GM19193 (cell line): ENCODE measurements around the gene CDCA8.

Source experiments
- POLR2A ChIP-seq: IDR thresholded peaks from 4 replicates; pipeline ENCODE4 v1.6.1; 2011; ENCODE audit not compliant: insufficient read depth, insufficient read length; ENCODE audit errors: extremely low read depth

The CDCA8 gene

GRCh38 chr1:37692078-37692833, at the start of gene CDCA8:
Gene CDCA8, plus strand, starts transcription at chr1:37692516. Its CDS starts 175 bp downstream, at chr1:37692691.
- peak; percentile 80 for TF ChIP-seq POLR2A

- TF ChIP-seq POLR2A: no peak
These were observed 45.0 kb upstream of the CDCA8 start for GRCh38 chr1:37647281-37647680.

GRCh38 chr1:37650173-37650572, 42.1 kb upstream of the CDCA8 start:
- TF ChIP-seq POLR2A: no peak

- TF ChIP-seq POLR2A: no peak
These were observed 41.6 kb upstream of the CDCA8 start for GRCh38 chr1:37650721-37651120.

- no peak for TF ChIP-seq POLR2A
These were observed 40.5 kb upstream of the CDCA8 start for GRCh38 chr1:37651803-37652202.

- TF ChIP-seq POLR2A: no peak
These were observed 39.3 kb upstream of the CDCA8 start for GRCh38 chr1:37652976-37653375.

GRCh38 chr1:37653906-37654305, 38.4 kb upstream of the CDCA8 start:
- TF ChIP-seq POLR2A: no peak

- no peak for TF ChIP-seq POLR2A
These were observed 37.0 kb upstream of the CDCA8 start for GRCh38 chr1:37655274-37655673.

GRCh38 chr1:37656026-37656425, 36.3 kb upstream of the CDCA8 start:
- TF ChIP-seq POLR2A: no peak

- TF ChIP-seq POLR2A: no peak
These were observed 35.4 kb upstream of the CDCA8 start for GRCh38 chr1:37656881-37657280.

GRCh38 chr1:37657620-37658412, 34.5 kb upstream of the CDCA8 start:
- TF ChIP-seq POLR2A: no peak

- no peak for TF ChIP-seq POLR2A
These were observed 33.8 kb upstream of the CDCA8 start for GRCh38 chr1:37658486-37658885.

- TF ChIP-seq POLR2A: no peak
These were observed 31.7 kb upstream of the CDCA8 start for GRCh38 chr1:37660664-37661063.

GRCh38 chr1:37661401-37661800, 30.9 kb upstream of the CDCA8 start:
- no peak for TF ChIP-seq POLR2A

GRCh38 chr1:37662031-37662755, 30.1 kb upstream of the CDCA8 start:
- TF ChIP-seq POLR2A: no peak

GRCh38 chr1:37663426-37664000, 28.8 kb upstream of the CDCA8 start:
- no peak for TF ChIP-seq POLR2A
